LHCN-M2 (cell line): Measurements from ENCODE around the gene ZNF358. TPM values are rescaled to one million over a fixed set of nuclear protein-coding genes. Genes with fewer than 3 reads are reported as not detected.
A peak's percentile ranks its signal among the peaks of the same experiment; 100 is the strongest.

ENCODE experiments used
- DNase-seq: peaks from one replicate; pipeline ENCODE4 v3.0.0-alpha.2; 2012; ENCODE audit warnings: low read depth
- polyA plus RNA-seq: library from polyadenylated mRNA; unstranded; fragments of >200 nt; gene quantifications from one replicate; pipeline ENCODE4 v1.2.1, GENCODE V29; 2012; ENCODE audit warnings: missing spikeins
- total RNA-seq: library from RNA; depleted of rRNA; stranded (reverse); fragments of >200 nt; gene quantifications from 2 replicates; pipeline ENCODE4 v1.2.3, GENCODE V29; 2014; rRNA removed

The ZNF358 gene
- 59.1 and 59.6 TPM in 2 replicates for total RNA-seq
- 65.2 TPM for polyA plus RNA-seq

DNA sequence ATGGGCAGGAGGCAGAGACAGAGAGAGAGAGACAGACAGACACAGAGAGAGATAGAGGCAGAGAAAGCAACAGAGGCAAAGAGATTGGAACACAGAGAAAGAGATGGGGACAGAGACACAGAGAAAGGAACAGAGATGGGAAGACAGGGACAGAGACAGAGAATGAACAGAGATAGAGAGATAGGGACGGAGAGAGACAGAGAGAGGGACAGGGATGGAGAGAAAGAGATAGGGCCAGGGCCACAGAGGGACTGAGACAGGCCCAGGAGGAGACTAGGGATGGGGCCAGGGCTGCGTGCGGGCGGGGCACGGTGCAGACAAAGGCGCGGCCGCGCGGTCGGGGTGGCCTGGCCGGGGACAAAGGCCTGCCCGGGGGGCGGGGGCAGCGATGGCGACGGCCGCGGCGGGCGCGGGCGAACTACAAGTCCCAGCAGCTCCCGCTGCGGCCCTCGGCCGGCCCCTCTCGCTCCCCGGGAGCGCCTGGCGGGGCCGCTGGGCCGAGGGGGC, at the start of gene ZNF358:
TSS of gene ZNF358 (plus strand) at position 459 of the 507 bp plus-strand sequence. CDS start 3,140 bp downstream, outside the sequence.
- peak; percentile 55 for DNase-seq

DNA sequence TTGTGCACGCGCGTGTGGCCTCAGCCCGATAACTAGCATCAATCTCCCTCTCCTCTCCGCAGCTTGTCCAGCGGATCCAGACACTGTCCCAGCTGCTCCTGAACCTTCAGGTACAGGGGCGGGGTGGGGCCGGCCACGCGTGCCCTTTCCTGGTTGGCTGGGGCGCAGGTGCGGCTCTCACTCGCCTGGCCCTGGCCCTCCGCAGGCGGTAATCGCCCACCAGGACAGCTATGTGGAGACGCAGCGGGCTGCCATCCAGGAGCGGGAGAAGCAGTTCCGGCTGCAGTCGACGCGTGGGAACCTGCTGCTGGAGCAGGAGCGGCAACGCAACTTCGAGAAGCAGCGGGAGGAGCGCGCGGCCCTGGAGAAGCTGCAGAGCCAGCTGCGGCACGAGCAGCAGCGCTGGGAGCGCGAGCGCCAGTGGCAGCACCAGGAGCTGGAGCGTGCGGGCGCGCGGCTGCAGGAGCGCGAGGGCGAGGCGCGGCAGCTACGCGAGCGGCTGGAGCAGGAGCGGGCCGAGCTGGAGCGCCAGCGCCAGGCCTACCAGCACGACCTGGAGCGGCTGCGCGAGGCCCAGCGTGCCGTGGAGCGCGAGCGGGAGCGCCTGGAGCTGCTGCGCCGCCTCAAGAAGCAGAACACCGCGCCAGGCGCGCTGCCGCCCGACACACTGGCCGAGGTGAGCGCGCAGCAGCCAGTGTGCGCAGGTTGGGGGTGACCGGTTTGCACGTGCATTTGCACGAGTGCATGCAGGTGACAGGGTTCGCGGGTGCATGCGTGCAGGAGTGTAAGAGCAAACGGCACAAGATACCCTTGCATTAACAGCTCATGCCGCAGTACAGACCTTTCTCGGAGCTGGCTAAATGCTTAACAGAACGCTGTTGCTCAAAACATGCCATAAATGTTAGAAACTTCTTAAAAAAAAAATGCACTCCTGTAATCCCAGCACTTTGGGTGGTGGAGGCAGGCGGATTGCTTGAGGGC, 48.6 kb upstream of the ZNF358 start:
- DNase-seq = no peak

DNA sequence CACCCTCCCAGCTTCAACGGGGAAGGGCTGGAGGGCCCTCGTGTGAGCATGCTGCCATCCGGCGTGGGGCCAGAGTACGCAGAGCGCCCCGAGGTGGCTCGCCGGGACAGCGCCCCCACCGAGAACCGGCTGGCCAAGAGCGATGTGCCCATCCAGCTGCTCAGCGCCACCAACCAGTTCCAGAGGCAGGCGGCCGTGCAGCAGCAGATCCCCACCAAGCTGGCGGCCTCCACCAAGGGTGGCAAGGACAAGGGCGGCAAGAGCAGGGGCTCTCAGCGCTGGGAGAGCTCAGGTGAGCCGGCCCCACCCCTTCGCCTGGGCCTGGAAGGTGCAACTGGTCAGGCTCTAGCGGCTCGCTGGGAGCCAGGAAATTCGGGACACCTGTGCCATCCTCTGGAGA, 47.1 kb upstream of the ZNF358 start:
- DNase-seq = no peak

DNA sequence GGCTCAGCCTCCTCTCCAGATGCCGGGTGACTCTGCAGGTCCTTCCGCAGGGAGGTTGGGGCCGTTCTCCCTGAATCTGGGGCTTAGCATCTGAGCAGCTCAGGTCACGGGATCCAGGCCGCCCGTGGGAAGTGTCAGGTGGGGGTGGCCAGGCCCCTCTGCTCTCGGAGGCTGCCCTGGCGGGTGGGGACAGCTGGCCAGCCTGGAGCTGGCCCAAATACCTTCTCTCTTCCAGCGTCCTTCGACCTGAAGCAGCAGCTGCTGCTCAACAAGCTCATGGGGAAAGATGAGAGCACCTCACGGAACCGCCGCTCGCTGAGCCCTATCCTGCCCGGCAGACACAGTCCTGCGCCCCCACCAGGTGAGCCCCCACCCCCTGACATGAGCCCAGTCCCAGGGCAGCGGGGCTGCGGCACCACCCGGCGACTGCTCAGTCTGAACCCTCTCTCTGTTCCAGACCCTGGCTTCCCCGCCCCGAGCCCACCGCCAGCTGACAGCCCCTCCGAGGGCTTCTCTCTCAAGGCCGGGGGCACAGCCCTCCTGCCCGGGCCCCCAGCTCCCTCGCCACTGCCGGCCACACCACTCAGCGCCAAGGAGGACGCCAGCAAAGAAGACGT, 46.1 kb upstream of the ZNF358 start:
- no peak for DNase-seq

DNA sequence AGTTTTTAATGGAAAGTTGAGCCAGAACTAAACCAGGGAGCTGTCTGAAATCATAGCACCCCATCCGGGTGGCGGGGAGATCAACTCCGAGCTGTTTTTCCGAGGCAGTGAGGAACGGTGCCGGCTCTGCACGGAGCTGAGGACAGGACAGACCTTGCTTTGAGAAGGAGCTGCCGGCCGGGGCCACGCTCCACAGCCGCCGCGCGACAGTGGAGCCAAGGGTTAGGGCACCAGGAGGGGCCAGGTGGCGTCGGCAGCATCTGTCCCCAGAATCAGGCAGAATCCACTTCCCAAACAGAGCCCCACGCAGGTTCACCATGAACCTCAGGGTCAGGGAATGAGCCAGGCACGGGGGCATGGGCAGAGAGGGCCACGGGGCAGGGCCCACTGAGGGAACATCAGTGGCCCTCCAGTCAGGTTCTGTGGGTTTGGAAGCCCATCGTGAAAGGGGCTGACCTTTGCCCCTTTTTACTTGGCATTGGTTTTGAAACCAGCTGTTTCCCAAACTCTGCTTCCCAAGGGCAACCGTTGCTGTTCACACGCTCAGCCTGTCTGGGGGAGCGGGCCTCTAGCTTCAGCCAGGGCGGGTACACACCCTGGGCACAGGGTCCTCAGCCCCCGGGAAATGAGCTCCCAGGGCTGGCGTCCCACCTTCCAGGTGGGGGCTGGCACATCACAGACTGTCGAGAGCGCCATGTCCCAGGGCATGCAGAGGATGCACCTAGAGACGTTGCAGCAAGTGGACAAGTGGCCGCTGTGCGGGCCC, 45.2 kb upstream of the ZNF358 start:
- no peak for DNase-seq

DNA sequence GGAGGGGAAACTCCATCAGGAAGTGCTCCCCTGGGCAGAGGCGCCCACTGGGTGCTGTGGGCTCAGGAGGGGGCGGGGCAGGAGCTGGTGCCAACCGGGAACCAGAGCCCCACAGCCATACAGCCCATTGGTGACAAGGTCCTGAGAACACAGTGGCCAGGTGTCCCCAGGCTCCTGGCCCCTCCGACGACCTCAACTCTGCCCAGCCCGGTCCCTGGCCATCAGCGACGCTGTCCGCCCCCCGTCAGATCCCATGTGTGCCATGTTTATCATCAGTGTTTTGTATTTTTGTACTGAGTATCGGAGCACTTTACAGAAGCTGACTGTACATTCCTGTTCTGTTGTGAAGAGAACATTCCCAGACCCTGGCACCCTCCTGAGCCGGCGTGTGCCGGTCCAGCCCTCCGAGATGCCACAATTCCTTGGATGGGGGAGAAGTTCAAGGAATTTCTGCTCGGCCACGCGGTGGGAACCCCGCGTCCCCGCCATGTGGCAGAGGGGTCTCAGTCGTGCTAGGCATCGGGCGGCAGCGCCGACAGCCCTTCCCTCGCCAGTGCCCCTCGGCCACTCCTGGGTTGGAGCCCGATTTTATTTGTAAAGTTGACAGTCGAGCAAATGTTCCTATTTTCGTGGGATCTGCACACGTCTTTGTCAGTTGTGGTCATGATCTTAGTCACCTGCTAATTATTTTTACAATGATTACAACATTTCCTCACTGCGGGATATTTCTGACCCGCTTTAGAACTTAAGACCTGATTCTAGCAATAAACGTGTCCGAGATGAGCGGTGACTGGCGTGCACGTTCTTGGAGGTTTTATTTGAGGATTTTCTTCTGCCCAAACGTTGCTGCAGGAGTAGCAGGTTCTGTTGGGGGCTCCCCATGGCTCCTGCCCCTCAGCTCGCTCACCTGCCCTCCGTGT, 43.9 kb upstream of the ZNF358 start:
- no peak for DNase-seq

DNA sequence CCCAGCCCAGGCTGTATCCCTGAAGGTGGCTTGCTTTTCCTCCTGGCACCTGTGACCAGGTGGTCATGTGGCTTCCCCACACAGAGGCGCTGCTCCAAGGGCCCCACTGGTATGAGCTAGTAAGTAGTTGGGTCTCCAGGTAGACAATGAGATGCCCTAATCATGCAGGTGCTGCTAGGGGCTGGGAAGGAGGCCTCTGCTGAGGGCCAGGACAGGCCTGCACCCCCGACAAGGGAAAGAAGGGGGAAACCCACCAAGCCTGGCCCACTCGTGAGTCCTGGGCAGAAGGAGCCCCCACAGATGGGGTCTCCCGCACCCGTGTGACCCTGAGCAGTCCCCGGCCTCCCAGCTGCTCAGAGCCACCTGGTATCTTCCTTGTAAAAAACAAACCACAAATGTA, 40.2 kb upstream of the ZNF358 start:
- no peak for DNase-seq

DNA sequence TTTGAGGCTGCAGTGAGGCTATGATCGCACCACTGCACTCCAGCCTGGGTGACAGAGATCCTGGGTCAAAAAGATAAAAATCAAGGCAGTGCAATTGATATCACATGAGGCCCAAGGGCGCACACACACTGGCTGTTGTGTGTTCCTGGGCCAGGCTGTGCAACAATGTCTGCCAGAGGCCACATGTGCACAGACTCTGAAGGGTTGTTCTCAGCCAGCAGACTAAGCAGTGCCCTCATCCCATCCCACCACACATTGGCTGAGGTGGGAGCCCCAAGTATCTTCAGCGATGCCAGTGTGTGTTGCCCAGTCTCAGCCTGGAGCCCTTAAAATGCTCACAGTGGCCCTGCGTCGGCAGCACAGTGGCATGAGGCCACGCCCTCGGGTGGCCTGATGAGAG, 39.7 kb upstream of the ZNF358 start:
- no peak for DNase-seq

DNA sequence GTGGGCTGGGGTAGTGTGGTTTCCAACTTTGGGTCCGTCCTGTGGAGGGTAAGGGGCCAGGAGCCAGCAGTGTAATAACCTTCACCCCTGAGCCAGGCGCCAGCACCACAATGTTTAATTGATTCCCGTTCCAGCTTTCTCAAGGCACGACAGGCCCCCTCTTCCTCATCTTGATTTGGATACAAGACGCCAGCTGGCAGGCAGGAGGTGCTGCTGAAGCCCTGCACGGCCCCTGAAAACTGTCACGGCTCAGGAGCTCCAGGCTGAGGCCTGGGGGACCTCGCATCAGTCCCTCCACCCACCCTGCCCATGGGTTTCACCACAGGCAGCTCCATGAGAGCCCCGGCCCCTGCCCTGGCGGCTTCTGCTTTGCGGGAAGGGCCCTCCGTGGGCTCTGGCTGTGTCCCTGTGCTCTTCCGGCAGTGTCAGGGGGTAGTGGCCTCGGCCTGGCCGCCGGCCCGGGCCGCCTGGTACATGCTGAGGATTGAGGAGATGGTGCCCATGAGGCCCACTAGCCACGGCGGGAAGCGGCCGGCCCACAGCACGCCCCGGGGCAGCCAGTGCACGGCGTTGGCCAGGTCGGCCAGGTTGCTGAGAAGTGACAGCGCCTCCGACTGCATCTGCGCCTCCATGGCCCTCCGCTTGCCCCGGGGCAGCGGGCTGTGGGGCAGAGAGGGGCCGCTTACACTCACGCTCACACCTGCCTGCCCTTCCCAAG, 39.0 kb upstream of the ZNF358 start:
- no peak for DNase-seq

DNA sequence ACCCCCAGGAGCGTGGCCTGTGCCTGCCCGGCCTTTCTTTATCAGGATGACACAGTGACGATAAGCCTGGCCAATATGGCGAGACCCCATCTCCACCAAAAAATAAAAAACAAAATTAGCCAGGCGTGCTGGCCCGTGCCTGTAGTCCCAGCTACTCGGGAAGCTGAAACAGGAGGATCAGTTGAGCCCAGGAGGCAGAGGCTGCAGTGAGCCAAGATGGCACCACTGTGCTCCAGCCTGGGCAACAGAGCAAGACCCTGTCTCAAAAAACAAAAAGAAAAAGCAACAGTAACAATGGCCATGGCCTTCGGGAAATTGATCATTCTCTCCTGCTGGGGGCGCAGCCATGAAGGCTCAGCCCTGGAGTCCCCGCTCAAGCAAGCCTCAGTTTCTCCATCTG, 38.1 kb upstream of the ZNF358 start:
- no peak for DNase-seq

DNA sequence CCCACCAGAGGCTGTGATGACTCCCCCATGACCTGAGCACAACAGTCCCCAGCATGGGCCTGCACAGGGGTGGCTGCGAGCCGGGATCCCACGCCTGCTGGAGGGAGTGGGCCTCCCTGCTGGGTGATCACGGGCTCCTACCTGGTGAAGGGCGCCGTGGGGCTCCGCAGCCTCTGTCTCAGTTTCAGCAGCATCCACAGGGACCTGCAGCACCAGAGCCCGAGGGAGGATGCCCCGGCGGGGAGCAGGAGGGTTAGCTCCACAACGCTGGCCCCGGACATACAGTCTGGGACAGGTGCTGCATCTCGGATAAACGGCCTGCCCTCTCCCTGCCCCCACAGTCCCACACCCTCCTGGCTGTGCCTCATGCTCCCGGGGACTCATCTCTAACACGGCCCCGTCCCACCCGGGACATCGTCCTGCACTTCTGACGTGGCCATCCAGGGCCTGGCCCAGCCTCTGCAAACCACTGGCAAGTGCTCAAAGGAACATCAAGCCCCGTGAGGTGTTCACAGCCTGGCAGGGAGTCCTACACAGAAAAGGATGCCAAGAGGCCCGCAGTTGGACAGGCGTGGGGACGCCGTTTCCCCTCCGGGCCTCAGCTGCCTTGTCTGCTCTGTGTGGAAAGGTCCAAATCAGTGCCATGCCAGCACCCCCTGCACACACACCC, 37.6 kb upstream of the ZNF358 start:
- DNase-seq = no peak

DNA sequence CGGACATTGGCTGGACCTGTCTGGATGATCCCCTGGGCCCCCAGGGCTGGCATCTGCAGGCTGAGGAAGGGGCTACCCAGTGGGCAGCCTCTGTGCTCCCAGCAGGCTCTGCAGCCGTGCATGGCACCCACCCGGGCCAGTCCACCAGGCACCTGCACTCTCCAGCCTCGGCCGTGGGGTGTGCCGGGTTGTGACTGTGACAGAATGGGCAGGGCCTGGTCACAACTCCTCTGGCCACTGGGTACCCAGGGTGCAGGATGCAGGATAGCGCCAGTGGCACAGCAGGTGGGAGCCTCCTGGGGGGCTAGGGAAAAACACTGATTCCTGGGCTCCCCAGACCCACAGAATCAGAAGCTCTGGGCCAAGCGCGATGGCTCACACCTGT, 37.1 kb upstream of the ZNF358 start:
- DNase-seq = no peak

DNA sequence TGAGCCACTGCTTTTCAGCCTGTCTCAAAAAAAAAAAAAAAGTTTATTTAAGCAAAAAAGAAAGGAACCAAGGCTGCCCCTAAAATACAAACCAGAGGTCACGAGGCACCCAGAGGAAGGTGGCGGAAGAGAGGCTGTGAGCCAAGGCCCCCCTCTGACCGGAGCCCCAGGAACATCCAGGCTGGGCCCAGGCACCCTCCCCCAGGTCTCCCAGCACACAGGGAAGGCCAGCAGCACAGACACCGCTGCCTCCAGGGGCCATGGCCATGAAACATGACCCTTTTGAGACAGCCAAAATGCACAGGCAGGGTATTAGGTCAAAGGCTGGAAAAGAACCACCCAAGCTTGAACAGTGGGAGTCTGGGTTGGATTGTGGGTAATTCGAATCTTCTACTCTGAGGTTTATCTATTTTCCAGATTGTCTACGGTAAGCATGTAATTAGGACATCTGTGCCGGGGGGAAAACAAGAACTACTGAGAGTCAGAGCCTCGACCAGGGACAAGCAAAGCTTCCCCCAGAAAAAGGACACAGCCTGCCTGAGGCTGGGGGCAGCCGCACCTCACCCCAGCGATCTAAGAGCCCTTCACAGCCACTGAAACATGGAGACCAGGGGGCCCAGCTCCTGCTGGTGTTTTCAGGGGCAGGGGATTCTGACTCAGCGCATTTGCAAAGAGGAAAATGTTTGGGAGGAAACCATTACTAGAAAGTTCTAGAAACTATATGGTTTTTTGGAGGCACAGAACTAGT, 35.5 kb upstream of the ZNF358 start:
- DNase-seq = no peak

DNA sequence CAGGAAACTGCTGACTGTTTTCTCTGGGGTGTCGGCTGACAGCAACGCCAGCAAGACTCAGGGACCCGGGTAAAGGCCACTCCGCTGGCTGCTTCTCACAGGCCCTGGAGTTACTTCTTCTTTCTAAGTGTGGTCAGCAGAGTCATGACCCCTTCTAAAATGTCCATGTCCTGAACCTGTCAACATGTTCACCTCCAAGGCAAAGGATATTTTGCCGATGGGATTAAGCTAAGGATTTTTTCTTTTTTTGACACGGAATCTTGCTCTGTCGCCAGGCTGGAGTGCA, 35.0 kb upstream of the ZNF358 start:
- DNase-seq = no peak

DNA sequence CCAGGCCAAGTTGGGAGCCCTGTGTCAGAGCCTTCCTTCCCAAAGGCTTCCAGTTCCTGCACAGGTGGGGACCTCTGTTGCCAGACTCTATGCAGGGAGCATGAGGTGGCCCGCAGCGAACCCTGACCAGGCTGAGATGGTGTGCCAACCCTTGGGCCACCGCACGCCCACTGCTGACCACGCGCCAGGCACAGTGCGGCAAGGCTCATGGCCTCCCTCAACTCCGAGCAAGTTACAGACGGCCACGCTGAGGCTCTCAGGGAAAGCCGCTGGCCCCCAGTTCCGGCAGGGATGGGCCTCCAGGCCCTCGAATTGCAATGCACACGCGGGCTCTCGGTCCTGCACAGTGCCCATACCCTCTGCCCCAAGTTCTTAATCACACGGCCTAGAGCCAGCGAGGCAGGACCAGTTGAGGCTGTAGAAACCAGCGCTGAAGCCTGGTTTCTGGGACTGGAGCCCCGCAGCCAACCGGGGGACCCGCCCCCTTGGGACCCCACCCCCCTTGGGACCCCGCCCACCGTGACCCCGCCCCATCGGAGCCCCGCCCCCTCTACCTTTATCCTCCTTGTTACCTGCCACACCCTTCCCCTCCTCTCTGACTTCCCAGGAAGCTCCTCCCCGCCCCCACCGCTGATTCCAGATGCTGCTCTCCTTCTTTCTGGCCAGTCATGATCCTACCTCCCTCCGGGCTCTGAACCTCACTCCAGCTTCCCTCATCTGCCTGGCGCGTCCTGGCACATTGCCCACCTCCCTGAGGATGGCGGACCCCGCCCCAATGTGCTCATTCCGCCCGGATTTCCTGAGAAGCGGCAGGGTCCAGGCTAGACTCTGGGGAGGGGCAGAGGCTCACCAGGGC, 33.1 kb upstream of the ZNF358 start:
- no peak for DNase-seq

DNA sequence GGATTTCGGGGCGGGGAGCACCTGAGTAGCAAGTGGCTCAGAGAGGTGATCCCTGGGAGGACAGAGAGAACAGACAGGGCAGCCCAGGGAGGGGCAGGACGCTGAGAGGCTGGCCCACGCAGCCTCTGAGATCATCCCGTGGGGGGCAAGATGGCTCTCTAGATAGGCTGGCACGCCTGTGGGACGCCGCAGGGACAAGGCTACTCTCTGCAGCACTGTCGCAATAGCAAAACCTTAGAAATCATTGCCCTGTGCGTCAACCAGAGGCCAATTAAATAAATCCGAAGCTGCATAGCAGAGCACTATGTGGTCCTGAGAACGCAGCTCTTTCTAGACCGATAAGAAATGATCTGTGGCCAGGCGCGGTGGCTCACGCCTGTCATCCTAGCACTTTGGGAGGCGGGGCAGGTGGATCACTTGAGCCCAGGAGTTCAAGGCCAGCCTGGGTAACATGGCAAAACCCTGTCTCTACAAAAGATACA, 32.1 kb upstream of the ZNF358 start:
- DNase-seq = no peak

DNA sequence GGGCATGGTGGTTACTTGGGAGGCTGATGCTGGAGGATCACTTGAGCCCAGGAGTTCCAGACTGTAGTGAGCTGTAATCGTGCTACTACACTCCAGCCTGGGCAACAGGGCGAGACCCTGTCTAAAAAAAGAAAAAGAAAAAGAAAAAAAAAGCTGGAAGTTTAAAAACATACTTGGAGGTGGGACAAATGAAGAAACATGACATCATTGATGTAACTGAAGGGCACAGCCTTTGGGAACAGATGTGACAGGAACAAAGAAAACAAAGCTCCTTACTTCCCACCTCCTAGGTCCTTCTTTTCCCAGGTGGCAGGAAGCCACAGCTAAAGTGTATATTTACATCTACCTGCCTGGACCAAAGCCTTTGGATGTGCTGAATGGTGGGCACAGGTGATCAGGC, 29.0 kb upstream of the ZNF358 start:
- no peak for DNase-seq

DNA sequence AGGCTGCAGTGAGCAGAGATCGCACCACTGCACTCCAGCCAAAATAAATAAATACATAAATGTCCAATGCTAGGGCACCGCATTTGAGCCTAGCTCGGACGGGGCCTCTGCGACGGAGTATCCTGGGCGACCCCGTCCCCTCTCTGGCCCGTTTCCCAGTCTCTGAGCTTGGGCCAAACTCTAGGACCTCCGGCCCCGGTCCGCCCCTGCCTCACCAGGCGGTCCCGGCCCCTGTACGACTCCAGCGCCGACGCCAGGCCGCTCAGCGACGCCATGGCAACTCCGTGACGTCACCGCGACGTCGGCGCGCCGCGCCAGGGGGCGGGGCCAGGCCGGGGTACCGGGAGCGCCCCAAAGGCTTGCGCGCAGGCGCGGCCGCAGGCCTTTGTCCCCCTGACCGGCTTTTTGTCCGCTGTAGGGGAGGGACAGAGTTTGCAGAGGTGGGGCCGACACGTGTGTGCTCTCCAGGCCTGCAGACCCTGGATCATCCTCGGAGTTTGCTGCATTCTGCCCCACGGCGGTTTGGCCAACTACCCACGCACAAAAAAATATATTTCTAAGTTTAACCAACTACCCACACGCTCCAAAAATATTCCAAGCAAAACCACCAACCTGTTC, 27.1 kb upstream of the ZNF358 start, which contains the start of gene PEX11G:
TSS of gene PEX11G (minus strand) at position 300 of the 618 bp plus-strand sequence. CDS start at position 275, 25 bp downstream.
- peak; percentile 81 for DNase-seq
